GM18511 (cell line): ENCODE results near the gene TMEM147.

Experiments
- ATAC-seq: cut with Tn5 transposase; IDR thresholded peaks from one replicate; pipeline ENCODE4 v1.9.1; 2021; ENCODE audit warnings: mild to moderate bottlenecking, moderate library complexity; ENCODE audit not compliant: unreplicated experiment

The TMEM147 gene, protein sequence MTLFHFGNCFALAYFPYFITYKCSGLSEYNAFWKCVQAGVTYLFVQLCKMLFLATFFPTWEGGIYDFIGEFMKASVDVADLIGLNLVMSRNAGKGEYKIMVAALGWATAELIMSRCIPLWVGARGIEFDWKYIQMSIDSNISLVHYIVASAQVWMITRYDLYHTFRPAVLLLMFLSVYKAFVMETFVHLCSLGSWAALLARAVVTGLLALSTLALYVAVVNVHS

DNA sequence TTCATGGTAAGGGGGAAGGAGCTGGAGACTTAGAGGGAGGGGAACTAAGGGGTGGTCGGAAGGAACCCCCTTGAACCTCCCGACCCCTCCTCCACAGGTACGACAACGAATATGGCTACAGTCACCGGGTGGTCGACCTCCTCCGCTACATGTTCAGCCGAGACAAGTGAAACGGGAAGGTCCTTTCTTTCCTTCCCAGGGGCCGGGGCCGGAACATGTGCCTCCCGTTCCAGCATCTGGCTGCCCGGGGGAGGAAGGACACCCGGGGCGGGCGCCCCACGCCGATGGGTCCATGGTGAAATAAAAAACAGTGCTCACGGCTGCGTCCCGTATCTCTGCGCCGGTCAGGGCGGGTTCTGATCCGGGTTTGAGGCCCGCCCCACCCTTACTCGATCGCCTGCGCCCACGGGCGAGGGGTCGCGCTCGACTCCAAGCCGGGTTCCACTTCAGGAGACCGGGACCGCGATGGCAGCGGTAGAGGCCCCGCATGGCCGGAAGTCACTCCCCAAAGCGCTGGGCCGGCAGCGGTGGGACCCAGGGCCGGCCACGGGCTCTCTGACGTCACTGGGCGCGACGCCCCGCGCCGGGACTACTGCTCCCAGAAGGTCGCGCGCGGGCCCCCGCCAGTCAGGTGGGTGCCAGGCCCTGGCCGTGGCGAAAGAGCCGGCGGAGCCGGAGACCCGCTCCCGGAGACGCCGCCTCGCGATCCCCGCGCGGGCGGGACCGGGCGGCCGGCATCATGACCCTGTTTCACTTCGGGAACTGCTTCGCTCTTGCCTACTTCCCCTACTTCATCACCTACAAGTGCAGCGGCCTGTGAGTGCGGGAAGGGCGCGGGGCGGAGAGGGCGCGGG is at the start of gene TMEM147:
TSS of gene TMEM147 (plus strand) at position 626 of the 854 bp plus-strand sequence. CDS start at position 740, 114 bp downstream.
- ATAC-seq = peak; percentile 84

DNA sequence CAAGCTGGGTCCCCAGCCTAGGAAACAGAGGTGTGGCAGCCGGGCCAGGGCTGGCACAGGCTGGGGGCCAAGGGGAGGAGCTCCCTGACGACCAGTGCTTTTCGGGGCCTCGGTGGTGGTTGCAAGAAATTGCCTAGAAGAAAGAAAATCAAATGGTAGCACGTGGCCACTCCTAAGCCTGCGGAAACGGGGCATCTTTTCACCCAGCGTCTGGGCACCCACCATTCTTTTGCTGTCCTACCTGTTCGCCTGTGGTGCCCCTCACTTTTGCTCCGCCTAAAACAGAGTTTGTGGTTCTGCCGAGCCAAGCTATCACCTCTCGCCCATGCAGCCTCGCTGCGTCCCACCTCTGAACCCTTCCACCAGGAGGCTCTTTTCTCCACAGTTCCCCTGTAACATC is 48.0 kb upstream of the TMEM147 start:
- ATAC-seq = no peak

DNA sequence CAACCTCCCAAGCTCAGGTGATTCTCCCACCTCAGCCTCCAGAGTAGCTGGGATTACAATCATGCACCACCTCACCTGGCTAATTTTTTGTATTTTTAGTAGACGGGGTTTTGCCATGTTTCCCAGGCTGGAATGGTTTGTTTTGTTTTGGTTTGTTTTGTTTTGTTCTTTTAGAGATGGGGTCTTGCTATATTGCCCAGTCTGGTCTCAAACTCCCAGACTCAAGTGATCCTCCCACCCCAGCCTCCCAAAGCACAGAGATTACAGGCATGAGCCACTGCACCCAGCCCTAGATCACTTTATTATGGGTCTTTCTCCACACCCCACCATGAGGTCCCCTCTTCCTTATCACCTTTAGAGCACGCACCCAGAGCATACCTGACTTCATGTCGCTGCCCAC is 47.2 kb upstream of the TMEM147 start:
- no peak for ATAC-seq

DNA sequence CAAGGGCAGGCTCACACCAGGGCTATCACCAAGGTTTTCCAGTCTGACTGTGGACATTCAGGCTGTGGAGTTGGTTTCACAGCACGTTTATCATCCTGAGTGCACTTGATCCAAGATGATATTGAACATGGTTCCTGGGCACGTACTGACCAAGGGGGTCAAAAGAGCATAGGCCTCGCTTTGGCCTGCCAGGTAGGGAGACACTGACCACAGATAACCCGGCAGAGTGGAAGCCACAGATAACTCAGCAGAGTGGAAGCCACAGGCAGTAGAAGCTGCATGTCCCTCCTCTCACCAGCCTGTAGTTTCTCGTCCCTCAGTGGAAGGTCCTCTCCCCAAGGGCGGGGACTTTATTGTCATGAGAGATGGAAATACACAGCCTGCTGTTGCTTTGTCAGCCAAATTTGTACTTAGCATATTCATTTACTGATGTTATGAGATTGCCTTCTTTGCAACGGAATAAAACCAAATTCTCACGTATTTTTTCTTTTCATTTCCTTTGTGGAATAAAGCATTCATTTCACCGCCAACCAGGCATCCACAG is 46.4 kb upstream of the TMEM147 start:
- ATAC-seq = no peak

DNA sequence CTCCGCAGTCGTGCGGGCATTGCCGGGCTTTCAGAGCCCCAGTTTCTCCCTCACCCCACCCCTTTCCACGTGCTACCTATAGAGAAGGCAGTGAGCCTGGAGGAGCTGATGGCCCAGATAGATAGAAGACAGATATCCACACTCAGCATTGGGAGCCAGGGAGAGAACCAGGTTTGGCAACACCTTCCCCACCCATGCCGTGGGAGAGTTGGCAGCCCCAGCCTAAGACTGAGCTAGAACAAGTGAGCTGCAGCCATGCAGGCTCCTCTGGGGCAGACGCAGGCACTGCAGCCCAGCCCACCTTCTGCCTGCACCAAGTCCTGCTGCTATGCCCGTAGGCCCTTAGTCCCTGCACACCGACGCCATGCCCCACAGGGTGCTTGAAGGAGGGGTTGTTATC is 44.8 kb upstream of the TMEM147 start:
- ATAC-seq = no peak

DNA sequence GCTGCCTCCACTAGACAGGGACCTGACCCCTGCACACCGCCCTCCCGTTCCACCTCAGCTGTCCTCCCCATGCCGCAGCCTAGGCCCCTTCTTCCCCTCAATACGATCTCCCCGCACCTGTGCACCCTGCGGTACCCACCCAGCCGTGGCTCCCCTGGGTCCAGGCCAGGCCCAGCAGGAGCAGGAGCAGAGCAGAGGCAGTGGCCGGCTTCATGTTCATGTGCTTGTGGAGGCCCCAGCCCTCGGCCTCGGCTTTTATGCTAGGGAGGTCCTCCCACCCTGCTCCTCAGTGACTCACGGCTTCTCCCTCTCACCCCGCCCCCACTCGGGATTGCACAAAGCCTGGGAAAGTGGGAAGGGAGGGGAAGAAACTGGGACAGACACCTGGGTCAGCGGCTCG is 43.7 kb upstream of the TMEM147 start:
- ATAC-seq = no peak

DNA sequence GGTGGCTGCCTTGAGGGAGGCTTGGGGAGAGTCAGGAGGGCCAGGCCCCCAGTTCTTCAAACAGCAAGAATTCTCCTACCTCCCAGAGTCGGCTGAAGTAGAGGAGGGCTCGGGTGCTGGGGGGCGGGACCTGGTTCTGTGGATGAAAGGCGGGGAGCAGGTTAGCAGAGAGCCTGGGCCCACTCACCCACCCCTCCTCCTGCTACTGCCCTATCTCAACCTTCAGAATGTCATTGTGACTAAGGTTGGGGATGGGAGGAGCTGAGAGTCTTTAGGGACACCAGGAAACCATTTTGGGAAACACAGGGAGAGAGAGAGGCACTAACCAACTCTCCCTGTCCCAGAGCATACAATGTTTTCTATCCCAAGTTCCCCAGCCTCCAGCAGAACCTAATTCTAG is 42.7 kb upstream of the TMEM147 start:
- no peak for ATAC-seq

DNA sequence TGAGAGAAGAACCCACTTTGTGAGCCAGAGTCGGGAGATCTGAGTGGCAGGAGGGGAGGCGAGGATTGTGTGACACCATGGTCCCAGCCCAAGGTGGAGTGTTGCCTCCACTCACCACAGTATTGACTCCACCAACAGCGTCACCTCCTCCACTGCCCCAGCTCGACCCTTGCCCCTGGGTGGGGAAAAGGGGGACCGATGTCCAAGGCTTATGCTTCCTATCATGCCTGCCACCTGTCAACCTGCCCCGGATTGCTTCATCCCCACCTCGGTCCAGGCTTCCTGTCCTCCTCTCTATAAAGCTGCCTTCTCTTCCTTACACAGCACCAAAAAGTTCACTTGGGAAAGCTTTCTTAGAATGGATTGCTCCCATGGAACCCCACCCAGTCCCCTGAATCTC is 39.4 kb upstream of the TMEM147 start:
- no peak for ATAC-seq

DNA sequence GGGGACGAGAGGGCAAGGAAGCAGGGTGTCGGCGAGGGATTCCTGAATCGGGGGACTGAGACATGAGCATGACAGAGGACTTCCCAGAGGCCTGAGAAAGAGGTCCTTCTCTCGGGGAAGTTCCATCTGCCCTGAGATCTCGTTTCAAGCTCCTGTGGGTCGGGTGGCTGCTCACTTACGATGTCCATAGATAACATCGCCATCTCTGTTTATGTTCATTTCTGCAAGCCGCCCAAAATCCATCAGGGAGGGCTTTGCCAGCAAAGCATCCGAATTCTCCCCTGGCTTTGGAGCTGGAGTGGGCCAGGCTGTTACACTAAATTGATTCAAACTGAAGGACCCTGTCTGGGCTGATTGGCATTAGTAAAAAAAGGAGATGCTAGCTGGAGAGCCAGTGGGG is 37.9 kb upstream of the TMEM147 start:
- no peak for ATAC-seq

DNA sequence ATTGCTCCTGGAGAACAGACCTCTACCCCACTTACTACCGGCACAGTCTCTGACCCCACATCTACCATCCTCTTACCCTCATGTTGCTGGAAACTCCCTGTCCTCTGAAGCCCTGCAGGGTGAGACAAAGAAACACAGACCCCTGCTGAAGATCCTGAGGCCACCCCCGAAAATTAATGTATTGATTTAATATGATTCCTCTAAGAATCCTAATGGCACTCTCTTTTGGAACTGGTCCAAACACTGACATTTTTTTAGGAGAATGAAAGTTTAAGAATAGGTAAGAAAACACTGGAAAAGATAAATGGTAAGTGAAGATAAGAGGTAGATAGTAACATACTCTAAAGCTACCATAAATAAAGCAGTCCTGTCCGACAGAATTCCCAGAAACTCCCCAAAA is 37.3 kb upstream of the TMEM147 start:
- ATAC-seq = no peak

DNA sequence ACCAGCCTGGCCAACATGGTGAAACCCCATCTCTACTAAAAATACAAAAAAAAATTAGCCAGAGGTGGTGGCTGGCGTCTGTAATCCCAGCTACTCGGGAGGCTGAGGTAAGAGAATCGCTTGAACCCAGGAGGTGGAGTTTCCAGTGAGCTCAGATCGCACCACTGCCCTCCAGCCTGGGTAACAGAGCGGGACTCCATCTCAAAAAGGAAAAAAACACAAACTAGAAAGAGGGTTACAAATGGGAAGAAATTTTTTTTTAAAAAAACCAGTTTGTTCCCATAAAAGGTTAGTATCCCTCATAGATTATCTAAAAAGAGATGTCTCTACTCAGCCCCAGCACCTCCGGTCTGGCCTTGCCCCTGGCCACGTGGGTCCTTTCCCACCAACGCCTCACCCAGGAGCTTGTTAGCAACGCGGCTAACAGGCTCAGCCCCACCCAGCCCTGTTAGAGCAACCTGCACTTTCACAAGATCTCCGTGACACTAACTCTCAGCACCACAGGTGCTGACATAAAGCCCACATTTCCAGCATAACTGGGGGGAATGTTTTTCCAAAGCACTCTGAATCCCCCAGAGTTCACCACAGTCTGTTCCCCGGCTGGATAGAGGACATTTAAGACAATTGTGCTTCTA is 36.3 kb upstream of the TMEM147 start:
- no peak for ATAC-seq

DNA sequence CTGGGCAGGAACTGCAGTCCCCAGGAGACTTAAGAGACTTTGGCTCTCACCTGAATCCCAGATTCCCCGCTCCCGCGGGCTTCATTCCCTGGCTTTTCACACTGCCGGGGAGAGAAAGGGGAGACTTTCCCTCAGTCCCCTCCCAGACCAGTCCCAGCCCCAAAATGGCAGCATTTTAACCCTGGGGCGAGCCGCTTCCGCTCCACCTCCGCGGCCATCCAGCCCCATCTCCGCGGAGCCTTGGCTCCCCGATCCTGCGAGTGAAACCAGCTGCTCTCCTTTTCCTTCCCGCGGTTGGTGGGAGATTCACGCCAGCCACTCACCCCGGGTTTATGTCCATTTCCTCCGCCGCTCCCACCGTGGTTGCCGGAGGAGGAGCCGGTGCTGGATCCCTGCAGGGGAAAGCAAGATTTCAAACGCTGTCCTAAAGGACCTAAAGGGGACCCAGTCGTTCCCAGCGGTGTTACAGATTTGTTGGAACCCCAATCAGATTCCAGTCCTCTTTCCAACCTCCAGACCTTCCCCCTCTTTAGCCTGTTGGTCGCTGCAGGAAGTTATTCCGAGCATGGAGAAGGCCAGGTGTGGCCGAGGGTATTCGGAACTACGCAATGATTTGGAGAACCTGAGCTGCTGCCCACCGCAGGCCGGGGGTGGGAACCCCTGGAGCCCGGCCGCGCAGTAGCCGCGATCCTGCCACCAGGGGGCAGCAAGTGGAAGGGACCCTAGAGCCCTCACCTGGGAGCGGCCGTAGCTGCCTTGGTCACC is 35.4 kb upstream of the TMEM147 start:
- no peak for ATAC-seq

DNA sequence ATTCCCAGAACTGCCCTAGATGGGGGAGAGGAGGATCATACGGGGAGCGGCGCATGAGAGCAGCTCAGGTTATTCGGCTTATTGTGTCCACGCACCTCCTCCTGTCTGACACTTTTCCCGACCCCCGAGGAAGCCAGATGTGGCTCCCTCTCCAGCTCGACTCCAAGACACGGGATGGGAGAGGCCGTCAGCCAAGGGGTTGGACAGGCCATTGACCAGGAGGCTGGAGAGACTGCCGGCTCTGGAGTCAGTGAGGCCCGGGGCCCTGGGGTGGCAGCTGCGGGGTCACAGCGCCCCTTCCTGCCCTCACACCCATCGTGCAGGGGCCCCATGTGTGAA is 34.8 kb upstream of the TMEM147 start:
- ATAC-seq = no peak

DNA sequence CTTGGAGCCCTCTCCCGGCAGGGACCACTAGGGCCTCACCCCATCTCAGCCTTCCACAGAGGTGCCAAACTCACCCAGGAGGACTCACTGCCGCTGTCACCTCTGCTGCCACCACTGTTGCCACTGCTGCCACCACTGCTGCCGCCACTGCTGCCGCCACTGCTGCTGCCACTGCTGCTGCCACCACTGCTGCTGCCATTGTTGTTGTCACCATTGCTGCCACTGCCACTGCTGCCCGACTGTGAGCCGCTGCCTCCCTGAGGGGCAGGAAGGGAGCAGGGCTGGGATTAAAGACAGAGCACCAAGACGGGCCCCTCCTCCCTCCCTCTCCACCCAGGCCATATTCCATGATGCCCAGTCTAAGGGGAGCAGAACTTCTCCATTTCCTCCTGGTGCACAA is 34.1 kb upstream of the TMEM147 start:
- no peak for ATAC-seq

DNA sequence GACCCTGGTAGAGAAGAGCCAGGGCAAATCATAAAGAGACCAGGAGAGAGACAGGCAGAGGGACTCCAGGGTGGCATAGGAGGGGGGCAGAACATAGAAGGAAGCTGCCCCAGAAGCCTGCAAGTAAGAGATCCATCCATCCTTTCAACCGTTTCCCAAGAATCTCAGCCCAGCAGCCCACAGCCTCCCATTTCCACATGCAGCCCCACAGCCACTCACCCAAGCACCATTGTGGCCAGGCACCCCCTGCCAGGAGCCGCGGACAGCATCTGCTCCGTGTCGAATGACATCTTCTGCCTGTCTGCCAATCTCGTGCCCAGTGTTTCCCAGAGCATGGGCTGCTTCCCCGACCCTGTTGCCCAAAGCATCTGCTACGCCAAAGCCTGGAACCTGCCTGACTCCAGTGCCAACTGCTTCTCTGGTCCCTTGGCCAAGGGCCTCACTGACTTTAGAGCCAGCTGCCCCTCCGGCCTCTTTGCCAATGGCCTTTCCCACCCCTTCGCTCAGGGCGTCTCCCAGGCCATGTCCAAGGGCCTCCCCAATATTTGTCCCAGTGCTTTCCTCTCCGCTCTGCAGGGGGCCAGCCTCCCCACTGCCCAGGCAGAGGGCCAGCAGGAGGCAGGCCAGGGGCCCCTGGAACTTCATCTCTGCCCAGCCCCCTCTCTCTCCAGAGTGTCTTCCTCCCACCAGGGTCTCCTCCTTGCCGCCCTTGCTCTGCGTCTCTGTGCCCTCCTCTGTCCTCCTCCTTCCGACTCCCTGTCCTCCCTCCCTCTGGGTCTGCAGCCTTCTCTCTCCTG is 32.4 kb upstream of the TMEM147 start:
- no peak for ATAC-seq

DNA sequence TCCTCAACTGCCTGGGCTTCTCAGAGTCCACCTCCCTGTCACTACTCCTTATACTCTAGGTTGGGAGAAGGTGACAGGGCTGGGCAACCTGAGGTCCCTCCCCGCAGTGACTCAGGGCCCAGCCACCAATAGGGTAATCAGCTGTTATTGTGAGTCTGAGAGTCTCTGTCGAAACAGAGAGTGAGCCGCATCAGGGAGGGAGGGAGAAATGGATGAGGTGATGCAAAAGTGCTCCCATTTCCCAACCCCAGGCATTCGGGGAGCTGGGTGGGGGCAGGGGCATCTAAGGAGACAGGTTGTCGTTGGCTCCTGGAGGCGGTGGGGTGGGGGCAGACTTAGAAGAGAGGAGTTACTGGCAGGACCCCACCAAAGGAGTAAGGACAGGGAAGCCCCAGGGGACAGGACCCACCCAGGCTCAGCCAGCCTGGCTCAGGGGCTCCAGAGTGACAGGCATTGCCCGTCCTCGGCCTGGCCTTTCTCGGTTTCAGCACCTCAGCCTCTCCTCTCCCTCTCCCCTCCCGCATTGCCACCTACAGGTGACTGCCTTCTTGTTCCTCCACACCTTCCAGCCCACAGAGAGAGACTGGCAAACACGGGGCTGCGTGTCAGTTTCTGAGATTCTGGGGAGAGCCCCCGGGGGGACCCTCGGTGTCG is 31.7 kb upstream of the TMEM147 start, which contains the start of gene DMKN:
TSS of gene DMKN (minus strand) at position 22 of the 654 bp plus-strand sequence. CDS start 174 bp downstream, outside the sequence.
- ATAC-seq = no peak

DNA sequence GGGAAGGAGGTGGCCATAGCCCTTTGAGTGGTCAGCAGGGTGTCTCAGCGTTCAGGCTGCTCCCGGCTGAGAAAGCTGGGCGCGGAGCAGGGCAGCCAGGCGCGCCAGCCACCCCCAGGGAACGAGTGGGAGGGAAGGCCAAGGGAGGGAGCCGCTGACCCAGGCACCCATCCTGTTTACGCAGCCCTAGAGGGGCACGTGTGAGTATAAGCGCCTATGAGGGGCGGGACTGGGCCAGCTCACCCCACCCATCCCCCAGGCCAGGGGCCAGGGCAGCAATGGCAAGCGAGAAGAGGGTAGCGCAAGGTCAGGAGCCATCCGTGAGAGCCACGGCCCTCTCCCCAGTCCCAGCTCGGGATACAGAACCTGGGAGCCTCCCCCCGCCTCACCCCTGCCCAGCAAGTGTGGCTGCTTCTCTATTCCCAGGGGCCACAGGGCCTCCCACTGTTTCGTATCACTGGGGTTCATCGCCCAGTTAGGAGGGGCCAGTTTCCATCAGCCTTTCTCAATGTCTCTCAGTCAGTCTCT is 31.1 kb upstream of the TMEM147 start:
- no peak for ATAC-seq

DNA sequence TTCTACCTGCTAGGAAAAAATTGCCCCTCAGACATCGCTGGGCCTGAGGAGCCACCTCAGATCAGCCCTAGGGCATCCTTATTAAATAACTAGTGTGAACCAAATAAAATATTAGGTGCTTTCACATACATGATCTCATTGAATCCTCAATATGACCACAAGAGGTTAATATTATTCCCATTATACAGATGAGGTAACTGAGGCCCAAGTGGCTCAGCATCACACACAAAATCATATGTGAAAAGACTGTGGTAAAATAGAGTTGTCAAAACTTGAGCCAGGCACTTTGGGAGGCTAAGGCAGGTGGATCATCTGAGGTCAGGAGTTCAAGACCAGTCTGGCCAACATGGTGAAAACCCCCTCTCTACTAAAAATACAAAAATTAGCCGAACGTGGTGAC is 29.1 kb upstream of the TMEM147 start:
- no peak for ATAC-seq

DNA sequence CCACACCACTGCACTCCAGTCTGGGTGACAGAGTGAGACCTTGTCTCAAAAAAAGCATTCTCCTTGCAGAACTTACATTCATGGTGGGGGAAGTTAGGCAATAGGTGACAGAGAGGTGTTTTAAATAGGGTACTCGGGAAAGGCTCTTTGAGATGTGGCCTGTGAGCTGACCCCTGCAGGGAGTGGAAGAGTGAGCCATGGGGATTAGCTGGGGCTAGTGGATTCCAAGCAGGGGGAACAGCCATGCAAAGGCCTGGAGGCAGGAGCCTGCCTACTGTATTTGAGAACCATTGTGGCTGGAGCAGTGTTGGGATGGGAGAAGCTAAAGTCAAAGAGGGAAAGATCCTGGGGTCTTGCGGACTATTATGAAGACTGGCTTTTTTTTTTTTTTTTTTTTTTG is 28.1 kb upstream of the TMEM147 start:
- no peak for ATAC-seq
